ENCODE measurements around the gene ZCCHC9.
"Not testable (repeated sequence)": the region's sequence is repeated elsewhere in the genome, so short reads cannot be mapped to it uniquely, and the experiment has no call there.

The ZCCHC9 gene

DNA sequence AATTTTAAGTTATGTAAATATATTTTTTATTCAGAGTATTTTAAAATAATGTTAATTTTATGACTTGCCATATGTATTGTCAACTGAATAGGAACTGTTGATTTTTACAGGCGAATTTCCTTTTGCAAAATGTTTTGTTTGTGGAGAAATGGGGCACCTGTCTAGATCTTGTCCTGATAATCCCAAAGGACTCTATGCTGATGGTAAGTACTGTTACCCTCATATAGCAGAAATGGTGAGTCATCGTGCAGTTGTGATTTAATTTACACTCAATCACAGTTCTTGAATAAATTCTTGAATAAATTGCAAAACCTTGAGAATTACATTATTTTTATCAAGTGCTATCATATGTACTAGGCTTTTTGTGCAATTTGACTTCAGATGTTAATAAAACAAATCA, 7.4 kb downstream of the ZCCHC9 start:
- DNase-seq (ENCODE audit: low read depth) = no peak

DNA sequence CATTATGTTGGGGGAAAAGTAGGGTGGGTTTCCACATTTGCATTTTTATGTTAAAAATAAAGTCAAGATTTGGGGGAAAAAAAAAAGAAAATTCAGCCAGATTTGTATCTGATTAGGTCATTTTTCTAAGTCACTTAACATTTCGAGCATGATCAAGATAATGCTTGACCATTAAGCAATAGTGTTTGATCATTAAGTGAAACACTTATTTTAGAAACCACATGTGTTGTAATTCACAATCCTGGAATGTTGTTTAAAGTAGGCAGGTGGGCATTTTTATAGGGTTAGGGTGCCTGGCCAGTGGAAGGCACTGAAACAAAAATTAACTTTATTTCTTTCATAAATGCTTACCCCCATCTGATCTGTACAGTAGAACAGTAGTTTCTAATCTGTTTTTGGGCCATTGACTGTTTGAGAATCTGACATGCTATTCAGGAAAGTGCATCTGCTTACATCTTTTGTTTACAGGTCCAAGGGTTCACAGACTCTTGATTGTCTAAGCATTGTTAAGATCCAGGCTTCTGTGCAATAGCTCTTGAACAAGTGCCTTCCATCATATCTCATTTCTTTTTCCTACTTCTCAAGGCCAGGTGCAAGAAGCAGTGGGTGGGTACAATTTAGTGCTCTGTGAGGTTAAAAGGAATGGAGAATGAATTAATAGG, 9.1 kb downstream of the ZCCHC9 start:
- DNase-seq (ENCODE audit: low read depth) = no peak

DNA sequence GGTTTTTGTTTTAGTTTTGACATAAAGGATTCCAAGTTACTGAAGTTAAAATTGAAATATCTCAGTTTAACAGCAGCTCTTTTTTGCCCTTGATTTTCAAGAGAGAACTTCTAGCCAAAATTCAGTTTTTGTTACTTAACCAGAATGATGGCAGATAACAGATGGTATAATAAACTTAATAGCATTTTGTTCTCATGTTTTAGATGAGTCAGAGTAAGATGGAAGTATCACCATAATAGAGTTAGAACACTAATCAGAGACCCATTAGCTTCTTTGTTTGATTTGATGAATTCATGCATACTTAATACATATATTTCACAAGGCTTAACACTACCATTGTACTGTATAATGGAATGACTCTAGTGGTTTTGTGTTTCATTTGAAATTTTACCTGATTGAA, 11.9 kb downstream of the ZCCHC9 start:
- no peak for DNase-seq (ENCODE audit: low read depth)

DNA sequence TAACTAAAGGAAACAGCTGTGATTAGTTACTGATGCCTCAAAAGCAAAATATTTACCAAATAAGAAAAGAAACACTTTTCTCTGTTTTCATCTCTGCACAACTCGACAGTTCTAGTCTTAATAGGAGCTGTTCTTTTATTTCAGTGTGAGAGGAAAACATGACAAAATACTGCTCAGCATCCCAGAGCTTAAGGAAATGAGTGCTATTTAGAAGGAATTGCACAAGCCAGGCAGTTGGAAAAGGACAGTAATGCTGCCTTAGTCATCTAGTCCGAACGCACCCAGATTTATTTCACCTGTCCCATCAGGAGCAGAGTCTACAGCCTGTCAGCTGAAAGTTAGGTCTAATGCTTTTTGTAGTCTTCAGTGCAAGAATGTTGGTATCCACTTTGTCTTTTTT, 12.3 kb downstream of the ZCCHC9 start:
- DNase-seq (ENCODE audit: low read depth) = peak; percentile 51

DNA sequence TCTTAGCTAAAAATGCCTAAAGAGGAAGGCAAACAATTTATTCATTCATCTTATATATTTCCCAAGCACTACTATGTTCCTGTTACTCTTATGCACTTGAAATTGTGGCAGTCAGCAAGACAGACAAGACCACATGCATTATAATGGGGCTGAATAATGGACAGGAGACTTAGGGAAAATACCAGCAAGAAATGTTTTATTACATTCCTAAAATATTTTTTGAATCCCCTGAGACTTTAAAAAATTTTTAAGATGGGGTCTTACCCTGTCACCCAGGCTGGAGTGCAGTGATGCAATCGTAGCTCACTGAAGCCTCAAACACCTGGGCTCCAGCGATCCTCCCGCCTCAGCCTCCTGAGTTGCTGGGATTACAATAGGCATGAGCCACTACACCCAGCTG, 13.2 kb downstream of the ZCCHC9 start:
- DNase-seq (ENCODE audit: low read depth) = no peak

DNA sequence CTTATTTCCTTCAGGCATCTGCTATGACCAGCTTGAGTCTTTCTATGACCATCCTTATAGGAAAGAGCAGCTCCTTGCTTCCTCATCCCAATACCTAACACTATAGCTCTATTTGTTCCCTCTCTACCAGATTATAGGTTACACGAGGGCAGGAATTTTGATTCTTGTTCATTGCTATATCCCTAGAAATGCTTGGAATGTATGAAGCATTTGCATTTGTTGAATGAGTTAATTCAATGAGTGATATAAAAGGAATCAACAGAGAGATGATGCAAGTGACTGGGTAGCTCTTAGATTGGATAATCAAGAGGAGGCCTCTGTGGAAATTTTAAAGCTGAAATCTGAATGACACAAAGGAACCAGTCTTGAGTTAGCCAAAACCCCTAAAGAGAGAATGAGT, 13.9 kb downstream of the ZCCHC9 start:
- DNase-seq (ENCODE audit: low read depth) = peak; percentile 82

DNA sequence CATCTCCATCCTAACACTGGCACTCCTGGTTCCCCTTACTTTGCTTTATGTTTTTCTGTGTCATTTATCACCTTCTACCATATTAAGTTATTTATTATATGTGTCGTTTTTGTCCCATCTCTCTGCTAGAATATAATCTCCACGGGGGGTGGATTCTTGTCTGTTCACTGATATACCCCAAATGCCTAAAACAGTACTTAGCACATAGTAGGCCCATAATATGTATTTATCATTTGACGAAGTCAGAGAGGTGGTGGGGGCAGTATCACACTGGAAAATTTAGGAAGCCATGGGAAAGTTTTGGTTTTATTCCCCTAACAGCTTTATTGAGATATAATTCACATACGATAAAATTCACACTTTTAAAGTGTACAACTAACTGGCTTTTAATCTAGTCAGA, 14.4 kb downstream of the ZCCHC9 start:
- DNase-seq (ENCODE audit: low read depth) = no peak

DNA sequence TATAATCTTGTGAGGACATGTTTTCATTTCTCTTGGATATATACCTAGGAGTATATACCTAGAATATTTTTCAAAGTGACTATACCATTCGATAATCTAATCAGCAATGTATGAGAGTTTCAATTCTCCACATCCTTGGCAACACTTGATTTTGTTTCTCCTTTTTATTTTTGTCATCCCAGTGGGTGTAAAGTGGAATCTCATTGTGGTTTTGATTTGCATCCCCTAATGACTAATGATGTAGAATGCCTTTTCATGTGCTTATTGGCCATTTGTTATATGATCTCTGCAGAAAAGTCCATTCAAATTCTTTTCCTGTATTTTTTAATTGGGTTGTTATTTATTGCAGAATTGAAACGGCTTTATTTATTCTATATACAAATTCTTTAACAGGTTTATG, 15.2 kb downstream of the ZCCHC9 start:
- no peak for DNase-seq (ENCODE audit: low read depth)

DNA sequence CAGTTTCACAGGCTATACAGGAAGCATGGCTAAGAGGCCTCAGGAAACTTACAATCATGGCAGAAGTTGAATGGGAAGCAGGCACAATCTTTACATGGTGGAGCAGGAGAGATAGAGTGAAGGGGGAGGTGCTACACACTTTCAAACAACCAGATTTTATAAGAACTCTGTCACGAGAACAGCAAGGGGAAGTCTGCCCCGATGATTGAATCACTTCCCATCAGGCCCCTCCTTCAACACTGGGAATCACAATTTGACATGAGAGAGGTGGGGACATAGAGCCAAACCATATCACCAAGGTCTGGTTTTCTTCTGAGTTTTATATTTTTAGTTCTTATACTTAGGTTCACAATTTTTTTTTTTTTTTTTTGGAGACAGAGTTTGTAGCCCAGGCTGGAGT, 16.1 kb downstream of the ZCCHC9 start:
- DNase-seq (ENCODE audit: low read depth) = no peak

DNA sequence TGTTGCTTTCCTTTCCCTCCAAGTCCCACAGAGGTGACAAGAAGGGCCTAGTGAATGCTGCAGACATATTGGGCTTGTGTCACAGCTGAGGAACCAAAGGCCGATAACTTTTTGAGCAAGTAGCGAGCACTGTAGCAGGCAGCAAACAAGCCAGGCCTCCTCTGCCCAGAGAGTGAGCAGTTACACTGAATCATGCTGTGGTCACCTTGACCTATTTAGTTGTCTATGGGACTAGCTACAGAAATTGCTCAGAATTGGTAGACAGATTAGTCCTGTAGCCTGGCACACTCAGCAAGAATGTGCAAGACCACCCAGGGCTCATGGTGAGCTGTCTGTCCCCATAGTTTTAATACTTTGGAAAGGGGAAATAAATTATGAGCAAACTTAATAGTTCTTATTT, 25.2 kb downstream of the ZCCHC9 start:
- DNase-seq (ENCODE audit: low read depth) = peak; percentile 29

DNA sequence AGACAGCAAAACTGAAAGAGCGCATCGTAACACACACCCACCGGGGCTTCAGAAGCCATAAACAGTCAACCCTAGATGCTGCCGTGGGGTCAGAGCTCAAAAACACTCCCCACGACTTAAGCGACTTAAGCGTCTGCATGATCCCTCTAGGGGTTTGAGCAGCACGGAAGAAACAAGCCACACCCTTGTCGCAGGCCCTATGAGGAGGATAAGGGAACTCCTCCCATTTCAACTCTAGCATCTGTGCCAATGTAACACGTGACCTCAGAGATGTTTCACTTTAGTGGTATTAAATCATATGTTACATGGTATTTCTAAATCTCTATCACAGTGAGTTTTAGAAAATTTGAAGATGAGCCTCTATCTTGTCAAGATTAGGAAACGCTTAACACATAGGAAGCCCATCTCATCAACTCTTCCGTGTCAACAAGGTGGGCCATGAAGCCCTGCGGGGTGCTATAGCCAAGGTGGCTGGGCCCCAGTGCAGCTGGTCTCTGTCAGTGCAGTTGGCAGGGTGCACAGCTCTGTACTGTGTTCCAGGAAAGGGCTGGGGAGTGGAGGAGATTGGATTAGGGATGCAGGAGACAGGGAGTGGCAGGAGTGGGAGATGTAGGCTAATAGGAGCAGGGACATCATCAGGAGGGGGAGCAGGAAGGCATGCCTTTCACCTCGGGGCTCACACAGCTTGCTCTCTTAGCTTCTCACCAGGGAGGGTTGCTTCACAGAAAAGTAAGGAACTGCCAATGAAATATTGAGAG, 33.1 kb downstream of the ZCCHC9 start:
- no peak for DNase-seq (ENCODE audit: low read depth)

DNA sequence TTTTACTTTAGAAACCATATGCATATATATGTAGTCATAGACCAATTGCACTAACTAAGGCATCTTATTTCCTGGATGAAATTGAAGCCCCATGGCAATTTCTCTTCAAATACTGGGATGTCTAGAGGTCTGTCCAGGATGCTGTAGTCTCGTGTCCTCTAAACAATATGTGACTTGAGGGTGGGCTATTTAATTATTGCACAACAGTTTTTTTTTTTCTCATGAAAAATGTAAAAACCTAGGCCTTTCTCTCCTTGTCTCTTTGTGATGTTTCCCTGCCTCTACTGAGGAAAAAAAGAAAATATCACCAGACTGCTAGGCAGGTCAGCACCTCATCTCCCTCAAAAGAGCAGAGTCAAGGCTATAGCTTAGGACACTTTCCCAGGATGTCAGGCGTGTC, 34.6 kb downstream of the ZCCHC9 start:
- no peak for DNase-seq (ENCODE audit: low read depth)

DNA sequence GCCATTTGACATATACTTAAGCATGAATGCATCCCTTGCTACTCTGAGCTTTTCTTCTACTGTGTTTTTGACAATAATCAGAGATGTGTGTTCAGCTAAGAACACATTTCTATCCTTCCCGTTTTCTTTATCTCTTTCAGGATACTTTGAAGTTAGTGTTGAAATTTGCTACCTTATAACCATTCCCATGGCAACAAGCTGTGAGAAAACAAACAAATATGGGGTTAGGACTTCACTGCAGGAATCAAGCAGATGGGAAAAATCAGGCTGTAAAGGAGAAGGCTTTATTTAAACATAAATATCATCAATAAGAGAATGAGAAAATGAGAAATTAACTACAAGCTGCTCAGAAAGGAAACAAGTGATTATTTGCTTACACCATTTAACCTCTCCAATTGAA, 35.2 kb downstream of the ZCCHC9 start:
- no peak for DNase-seq (ENCODE audit: low read depth)

DNA sequence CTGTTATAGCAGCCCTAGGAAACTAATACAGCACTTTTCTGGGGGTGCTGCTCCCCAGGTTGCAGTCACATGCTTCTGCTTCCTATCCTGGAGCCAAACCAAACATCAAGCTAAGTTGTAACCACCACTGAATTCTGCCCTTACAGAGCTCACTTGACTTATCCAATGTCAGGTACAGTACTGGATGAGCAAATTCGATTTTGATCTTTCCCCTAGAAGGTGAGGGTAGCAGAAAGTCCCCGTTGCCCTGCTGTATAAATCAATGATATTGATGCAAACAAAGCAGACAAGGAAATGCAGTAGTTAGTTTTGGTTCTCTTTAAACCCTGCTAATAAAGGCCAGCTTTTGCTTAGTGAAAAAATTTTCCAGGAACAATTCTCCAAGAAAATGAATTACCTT, 36.4 kb downstream of the ZCCHC9 start:
- no peak for DNase-seq (ENCODE audit: low read depth)

DNA sequence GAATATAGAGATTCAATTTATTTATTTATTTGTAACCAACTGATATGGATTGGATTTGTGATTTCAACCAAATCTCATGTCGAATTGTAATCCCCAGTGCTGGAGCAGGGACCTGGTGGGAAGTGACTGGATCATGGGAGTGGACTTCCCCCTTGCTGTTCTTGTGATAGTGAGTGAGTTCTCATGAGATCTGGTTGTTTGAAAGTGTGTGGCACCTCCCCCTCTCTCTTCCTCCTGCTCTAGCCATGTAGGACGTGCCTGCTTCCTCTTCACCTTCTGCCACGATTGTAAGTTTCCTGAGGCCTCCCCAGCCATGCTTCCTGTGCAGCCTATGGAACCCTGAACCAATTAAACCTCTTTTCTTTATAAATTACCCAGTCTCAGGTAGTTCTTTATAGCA, 36.8 kb downstream of the ZCCHC9 start:
- DNase-seq (ENCODE audit: low read depth) = not testable (repeated sequence)

DNA sequence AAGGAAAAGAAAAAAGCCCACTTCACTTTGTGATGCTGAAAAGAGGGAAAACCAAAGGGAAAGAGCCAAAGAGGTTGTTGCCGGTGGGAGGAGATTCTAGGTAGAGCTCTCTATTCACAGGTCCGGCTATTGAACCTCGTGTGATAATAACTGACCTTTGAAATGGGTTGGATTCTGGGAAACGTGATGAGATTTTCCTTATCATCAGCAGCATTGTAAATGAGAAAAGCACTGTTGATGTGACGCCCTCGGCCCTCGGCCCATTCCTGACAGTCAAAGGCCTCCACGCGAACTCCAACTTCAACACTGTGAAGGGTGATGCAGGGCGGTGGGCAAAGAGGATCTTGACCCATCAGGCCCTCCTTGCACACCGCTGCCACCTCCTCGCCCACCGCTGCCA, 43.3 kb downstream of the ZCCHC9 start:
- no peak for DNase-seq (ENCODE audit: low read depth)

DNA sequence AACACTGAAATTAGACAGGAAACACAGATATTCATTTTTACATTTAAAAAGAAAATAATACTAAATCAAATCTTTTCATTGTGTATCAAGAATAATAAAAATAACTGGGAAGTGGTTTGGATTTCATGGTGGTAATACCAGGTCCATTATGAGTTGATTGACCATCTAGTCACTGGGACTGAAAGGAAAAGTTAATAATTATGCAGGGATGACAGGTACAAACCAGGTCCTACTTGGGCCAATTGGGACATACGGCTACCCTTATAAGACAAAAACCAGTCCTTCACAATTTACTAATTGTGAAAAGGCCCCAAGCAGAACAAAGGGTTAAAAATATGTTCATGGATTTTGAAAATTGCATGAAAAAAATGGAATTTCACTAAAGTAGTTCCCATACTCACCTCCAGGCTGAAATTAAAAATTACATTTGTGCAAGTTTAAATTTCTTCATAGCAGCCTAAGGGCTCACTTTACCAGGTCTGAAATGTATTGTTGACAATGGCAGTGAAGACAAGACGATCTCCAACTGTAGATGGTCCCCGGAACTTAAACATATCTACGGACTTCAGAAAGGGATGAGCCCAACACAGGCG, 44.1 kb downstream of the ZCCHC9 start:
- DNase-seq (ENCODE audit: low read depth) = no peak

DNA sequence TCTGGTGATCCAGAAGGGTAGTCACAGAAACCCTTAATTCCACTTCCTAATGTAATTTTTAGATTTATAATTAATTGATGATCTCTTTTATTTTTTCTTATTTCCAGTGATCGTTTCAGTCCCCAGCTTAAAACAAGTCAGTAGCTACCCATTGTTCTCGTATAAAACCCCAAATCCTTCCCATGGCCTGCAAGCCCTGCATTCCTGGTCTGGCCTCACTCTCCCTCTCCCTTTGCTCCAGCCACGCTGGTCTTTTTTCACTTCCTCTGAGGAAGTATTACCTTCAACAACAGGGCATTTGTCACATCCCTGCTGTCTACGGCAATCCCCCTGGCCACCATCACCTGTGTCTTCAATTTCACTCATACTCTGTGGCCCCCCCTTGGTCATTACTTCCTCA, 47.8 kb downstream of the ZCCHC9 start:
- no peak for DNase-seq (ENCODE audit: low read depth)

DNA sequence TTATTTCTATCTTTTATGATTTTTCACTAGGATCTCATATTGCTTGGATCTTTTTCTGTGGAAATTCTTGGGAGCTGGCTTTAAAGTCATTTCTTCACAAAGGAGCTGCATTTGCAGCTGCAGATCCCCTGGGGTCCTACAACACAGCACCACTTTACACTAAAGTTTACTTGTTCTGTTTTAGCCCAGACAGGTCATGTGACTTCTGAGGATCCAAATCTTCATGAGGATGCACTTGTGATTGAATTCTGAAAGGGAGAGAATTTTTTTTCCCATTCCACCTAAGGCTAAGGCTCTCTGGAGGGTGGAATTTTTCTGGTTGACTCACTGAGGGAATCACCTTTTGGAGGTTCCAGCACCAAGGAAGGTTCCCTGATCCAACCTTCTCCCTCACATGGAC, 49.1 kb downstream of the ZCCHC9 start:
- DNase-seq (ENCODE audit: low read depth) = no peak

DNA sequence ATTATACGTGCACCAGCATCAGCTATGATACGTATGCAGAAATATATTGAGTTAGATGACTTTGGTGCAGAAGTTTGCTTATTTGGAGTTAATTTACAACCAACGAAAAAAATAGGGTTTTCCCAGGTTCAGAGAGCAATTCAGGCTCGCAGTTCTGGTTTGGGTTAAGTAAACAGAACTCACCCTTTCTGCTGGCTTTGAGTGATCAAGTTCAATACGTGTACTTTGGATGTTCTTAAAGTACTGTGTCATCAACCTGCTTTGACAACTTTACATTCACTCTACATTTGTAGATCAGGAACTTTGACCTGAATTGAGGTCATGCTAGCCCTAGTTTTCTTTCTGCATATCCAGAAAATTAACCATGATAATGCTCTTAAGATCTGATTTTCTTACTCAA, 51.8 kb downstream of the ZCCHC9 start:
- DNase-seq (ENCODE audit: low read depth) = no peak

DNA sequence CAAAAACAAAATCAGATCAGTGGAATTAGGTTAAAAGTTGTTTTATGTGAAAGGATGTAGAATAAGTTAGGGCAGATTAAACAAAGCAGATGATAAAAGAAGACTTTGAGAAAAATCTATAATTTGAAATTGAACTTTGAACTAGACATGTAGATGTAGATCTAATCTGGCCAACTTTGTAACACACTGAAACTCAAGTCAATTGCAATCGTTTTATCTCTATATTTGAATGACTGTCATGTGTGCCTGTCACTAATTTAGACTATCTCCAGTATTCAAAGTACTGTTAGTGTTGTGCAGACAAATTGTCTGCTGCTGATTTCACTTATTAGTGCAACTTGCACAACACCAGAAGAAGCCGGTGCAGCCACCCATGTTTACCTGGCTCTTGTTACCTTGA, 52.7 kb downstream of the ZCCHC9 start:
- DNase-seq (ENCODE audit: low read depth) = no peak

DNA sequence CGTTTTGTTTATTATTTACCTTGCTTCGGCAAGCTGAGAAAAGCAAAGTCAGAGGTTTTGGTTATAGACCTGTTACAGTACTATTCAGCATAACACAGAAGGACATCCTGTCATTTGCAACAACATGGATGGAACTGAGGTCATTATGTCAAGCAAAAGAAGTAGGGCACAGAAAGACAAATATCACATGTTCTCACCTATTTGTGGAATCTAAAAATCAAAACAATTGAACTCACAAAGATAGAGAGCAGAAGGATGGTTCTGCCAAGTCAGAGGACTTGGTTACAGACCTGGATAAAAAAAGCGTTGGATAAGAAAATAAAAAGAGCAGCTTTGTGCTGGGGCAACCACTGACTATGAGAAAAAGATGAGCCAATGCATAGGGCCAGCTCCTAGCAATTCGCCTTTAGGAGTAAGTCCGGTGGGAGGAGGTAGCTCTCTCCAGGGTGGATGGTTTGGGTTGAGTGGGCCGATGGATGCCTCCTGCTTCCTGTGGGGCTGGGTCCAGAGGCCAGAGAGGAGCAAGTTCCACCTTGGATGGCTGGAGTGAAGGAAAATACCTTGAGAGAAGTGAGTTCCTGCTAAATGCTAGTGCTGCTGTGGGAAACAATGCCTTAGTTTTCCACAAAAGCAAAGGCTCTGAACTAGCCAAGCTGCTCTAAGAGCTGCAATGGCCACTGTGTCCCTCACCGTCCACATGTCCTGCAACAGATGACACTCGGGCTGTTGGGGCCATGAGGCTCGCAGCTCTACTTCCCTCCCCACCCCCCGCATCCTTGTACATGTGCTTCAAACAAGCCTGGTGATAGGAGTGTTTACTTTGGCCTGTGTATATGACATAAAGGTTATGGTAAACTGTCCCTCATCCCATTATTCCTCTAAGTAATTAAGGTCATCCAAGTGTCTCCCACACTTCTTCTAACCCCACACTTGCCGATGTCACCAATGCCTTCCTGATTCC, 54.2 kb downstream of the ZCCHC9 start:
- DNase-seq (ENCODE audit: low read depth) = no peak

DNA sequence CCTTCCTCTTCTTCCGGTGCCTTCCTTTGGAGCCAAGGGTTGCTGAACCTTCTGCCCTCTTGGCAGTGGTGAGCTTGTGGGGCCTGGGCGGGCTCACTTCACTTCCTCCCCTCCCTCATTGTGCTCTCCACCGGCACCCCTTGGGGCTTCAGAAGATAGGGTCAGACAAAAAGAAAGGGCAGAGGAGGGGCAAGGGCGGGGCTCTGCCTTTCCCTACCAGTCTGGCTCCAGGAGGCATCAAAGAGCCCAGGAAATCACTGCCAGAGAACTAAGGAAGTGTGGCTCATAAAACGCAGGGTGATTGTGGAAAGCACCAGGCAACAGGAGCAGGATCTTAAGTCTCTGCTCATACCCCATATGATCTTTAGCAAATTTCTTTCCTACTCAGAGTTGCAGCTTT, 57.7 kb downstream of the ZCCHC9 start:
- no peak for DNase-seq (ENCODE audit: low read depth)

All from ELR (cell line).